ENCODE measurements around the gene AKAP7. TPM values are rescaled to one million over a fixed set of nuclear protein-coding genes. Genes with fewer than 3 reads are reported as not detected.

AKAP7 gene
- total and polyA plus RNA-seq, 2 donors (not counting 1 experiment from before 2014, with no cell fraction given), result 6.3 to 10.8 TPM

DNA sequence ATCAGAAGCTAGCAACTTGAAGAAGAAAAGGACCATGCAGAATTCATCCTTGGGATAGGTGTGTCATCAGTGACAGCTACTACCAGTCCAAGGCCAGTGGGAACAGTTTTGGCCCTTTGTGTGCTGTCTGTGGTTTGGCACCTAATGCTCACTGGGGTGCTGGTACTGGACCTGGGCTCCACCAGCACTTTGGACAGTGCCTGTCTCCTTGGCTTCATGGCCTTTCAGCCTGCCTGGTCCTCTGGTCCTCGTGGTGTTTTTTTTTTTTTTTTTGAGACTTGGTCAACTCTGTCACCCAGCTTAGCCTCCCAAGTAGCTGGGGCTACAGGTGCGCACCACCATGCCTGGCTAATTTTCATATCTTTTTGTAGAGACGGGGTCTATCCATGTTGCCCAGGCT lies 56.3 kb downstream of the AKAP7 start:
- ATAC-seq (ENCODE audit: low read depth) (no peak), DNase-seq (no peak)
- no peaks in the 10 kb centered on the region for H3K9me3 ChIP-seq (ENCODE audit: control extremely low read depth in 1 of 3, control insufficient read depth in 2 of 3, insufficient read depth in 1 of 3, low read length in 2 of 3)
- H3K79me2 ChIP-seq (ENCODE audit: control insufficient read depth, insufficient read depth, low read length), result no peaks in the 10 kb centered on the region
- intact Hi-C loops (cut with micrococcal nuclease), result no loop called here
- no peak overlapping the region for H3K27ac Mint-ChIP-seq
- no peaks in the 10 kb centered on the region for H3K27me3 ChIP-seq (replicated peaks in 1 of 4; ENCODE audit: control extremely low read depth in 1 of 4, control insufficient read depth in 3 of 4, insufficient read depth in 4 of 4, low read length in 3 of 4)
- WGBS (ENCODE audit: insufficient coverage), result 86% methylated on average over 1 of the region's 3 CpGs
- no peaks in the 10 kb centered on the region for H3K27me3 Mint-ChIP-seq
- no peaks in the 10 kb centered on the region for H4K20me1 ChIP-seq (ENCODE audit: control insufficient read depth, insufficient read depth, low read length, poor library complexity, severe bottlenecking)
- H3K4me3 ChIP-seq (ENCODE audit: control extremely low read depth in 1 of 5, extremely low read depth in 1 of 5, insufficient read depth in 1 of 5, low read depth in 2 of 5, low read length in 4 of 5), result no peak overlapping the region
- POLR2A ChIA-PET, result no interaction called here
- no peaks in the 10 kb centered on the region for H3K4me1 Mint-ChIP-seq
- H3K4me1 ChIP-seq (ENCODE audit: control insufficient read depth in 2 of 2, insufficient read depth in 2 of 2, low read length in 2 of 2), result no peaks in the 10 kb centered on the region
- no peak overlapping the region for H2AFZ ChIP-seq (ENCODE audit: insufficient read depth, low read depth, low read length, poor library complexity, severe bottlenecking)
- H3K9me3 Mint-ChIP-seq (ENCODE audit: insufficient read depth), result peaks cover 6% of the 10 kb centered on the region
- no peak overlapping the region for H3K27ac ChIP-seq (ENCODE audit: low read length in 2 of 2)
- H3K4me2 ChIP-seq (replicated peaks; ENCODE audit: low read depth, low read length, poor library complexity, severe bottlenecking), result no peak overlapping the region
- no peak overlapping the region for H3K9ac ChIP-seq (ENCODE audit: low read length)
- no peak for TF ChIP-seq EZH2 (IDR thresholded peaks at IDR 0.05; ENCODE audit: borderline replicate concordance, insufficient read depth, low read depth, low read length, poor library complexity, severe bottlenecking)
- TF ChIP-seq, protein P1, sequence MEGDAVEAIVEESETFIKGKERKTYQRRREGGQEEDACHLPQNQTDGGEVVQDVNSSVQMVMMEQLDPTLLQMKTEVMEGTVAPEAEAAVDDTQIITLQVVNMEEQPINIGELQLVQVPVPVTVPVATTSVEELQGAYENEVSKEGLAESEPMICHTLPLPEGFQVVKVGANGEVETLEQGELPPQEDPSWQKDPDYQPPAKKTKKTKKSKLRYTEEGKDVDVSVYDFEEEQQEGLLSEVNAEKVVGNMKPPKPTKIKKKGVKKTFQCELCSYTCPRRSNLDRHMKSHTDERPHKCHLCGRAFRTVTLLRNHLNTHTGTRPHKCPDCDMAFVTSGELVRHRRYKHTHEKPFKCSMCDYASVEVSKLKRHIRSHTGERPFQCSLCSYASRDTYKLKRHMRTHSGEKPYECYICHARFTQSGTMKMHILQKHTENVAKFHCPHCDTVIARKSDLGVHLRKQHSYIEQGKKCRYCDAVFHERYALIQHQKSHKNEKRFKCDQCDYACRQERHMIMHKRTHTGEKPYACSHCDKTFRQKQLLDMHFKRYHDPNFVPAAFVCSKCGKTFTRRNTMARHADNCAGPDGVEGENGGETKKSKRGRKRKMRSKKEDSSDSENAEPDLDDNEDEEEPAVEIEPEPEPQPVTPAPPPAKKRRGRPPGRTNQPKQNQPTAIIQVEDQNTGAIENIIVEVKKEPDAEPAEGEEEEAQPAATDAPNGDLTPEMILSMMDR (IDR thresholded peaks at IDR 0.05), result no peak
- H3K36me3 ChIP-seq (replicated peaks in 1 of 2; ENCODE audit: control extremely low read depth in 1 of 2, control insufficient read depth in 1 of 2, extremely low read depth in 1 of 2, insufficient read depth in 2 of 2, low read length in 1 of 2), result no peaks in the 10 kb centered on the region
- CTCF ChIA-PET, result interaction anchor here (1.0 to 1.5 kb wide), 2 partner anchors 8 to 9 kb away, joined by 3 to 5 read pairs; no protein-coding TSS in a partner anchor
- H3K4me3 Mint-ChIP-seq, result no peak overlapping the region

DNA sequence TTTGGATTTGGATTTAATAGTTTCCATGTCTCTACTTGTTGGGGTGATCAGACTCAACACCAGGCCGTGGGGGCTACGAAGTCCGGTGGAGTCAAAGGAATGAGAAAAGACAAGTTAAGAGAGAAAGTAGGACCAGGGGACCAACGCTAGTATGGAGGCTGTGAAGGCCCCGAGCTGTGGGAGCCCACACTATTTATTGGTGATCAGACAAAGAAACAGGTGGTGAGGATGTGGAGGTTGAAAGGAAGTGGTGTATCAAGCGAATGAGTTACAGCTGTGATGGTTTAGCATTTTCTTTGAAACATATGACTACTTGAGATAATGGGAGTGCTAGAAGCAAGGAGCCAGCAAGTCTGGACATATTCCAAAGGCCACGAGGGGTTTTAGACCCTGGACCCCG lies 62.4 kb downstream of the AKAP7 start:
- 53% methylated on average over 5 of the region's 8 CpGs for WGBS (ENCODE audit: insufficient coverage)
- TF ChIP-seq, protein P1 (IDR thresholded peaks at IDR 0.05), result no peak
- TF ChIP-seq EZH2 (IDR thresholded peaks at IDR 0.05; ENCODE audit: borderline replicate concordance, insufficient read depth, low read depth, low read length, poor library complexity, severe bottlenecking), result no peak
- ChIA-PET POLR2A (no interaction called here), CTCF (interaction anchor here (0.7 to 4.2 kb wide), 3 partner anchors 15 to 345 kb away, joined by 3 to 86 read pairs (median 14); no protein-coding TSS in a partner anchor)
- Histone ChIP-seq H3K9ac (ENCODE audit: low read length) (peak overlapping the region; percentile 30), H3K4me1 (ENCODE audit: control insufficient read depth in 2 of 2, insufficient read depth in 2 of 2, low read length in 2 of 2) (peaks cover 28 to 41% of the 10 kb centered on the region in 2 donors), H3K27me3 (replicated peaks in 1 of 4; ENCODE audit: control extremely low read depth in 1 of 4, control insufficient read depth in 3 of 4, insufficient read depth in 4 of 4, low read length in 3 of 4) (no peaks in the 10 kb centered on the region), H3K4me2 (replicated peaks; ENCODE audit: low read depth, low read length, poor library complexity, severe bottlenecking) (peak overlapping the region; percentile 74), H2AFZ (ENCODE audit: insufficient read depth, low read depth, low read length, poor library complexity, severe bottlenecking) (peak overlapping the region; percentile 59), H3K79me2 (ENCODE audit: control insufficient read depth, insufficient read depth, low read length) (no peaks in the 10 kb centered on the region), H3K4me3 (ENCODE audit: control extremely low read depth in 1 of 5, extremely low read depth in 1 of 5, insufficient read depth in 1 of 5, low read depth in 2 of 5, low read length in 4 of 5) (peak overlapping the region in 1 of 5 experiments; percentile 28), H4K20me1 (ENCODE audit: control insufficient read depth, insufficient read depth, low read length, poor library complexity, severe bottlenecking) (no peaks in the 10 kb centered on the region), H3K36me3 (replicated peaks in 1 of 2; ENCODE audit: control extremely low read depth in 1 of 2, control insufficient read depth in 1 of 2, extremely low read depth in 1 of 2, insufficient read depth in 2 of 2, low read length in 1 of 2) (no peaks in the 10 kb centered on the region), H3K27ac (ENCODE audit: low read length in 2 of 2) (peak overlapping the region in 1 of 2 donors; percentile 92), H3K9me3 (ENCODE audit: control extremely low read depth in 1 of 3, control insufficient read depth in 2 of 3, insufficient read depth in 1 of 3, low read length in 2 of 3) (no peaks in the 10 kb centered on the region)
- DNase-seq, result no peak
- Mint-ChIP-seq H3K9me3 (ENCODE audit: insufficient read depth) (peaks cover 6% of the 10 kb centered on the region), H3K27me3 (no peaks in the 10 kb centered on the region), H3K4me1 (peaks cover 34% of the 10 kb centered on the region), H3K27ac (peak overlapping the region; percentile 57), H3K4me3 (no peak overlapping the region)
- intact Hi-C loops (cut with micrococcal nuclease), result loop anchor here (2.0 to 5.0 kb wide), 2 partner anchors 65 to 135 kb away; partner anchors contain the start of gene EPB41L2
- ATAC-seq (ENCODE audit: low read depth), result no peak

Data from B cell (primary cell).